ENCODE results near the gene NDUFAF7.
"Not testable (repeated sequence)": the region's sequence is repeated elsewhere in the genome, so short reads cannot be mapped to it uniquely, and the experiment has no call there.

NDUFAF7 gene

DNA sequence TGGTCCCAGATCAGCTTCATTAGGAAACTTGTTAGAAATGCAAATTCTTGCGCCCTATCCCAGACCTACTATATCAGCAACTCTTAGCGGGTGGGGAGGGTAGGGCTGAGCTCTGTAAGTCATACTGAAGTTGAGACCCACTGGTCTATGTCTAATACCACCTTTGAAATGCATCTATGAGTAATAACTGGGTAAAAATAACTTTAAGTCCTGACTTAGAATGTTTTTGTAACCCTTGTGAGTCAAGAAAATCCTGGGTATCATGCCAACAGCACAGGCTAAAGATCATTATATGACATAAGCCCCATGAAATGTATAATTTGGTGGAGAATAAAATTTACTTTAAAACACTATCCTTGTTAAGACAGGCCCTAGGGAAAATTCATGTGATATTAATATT is 51.7 kb downstream of the NDUFAF7 start:
- DNase-seq: no peak

DNA sequence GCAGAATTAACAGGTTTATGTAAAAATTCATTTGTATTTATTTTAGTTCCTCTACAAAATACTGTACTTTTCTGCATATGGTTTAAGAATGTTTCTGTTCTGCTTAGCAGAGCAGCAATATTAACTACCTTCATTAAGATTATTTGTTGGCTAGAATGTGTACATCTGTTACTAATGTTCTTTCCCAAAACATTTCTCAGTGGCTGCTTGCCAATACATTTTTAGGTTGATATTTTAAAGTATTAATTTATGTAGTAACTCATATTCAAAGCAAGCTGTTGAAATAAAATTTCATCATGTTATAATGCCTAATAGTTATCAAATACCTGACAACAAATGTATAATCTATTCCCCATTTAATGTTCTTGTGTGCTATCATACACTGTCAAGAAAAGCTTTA is 52.9 kb downstream of the NDUFAF7 start:
- DNase-seq: no peak

DNA sequence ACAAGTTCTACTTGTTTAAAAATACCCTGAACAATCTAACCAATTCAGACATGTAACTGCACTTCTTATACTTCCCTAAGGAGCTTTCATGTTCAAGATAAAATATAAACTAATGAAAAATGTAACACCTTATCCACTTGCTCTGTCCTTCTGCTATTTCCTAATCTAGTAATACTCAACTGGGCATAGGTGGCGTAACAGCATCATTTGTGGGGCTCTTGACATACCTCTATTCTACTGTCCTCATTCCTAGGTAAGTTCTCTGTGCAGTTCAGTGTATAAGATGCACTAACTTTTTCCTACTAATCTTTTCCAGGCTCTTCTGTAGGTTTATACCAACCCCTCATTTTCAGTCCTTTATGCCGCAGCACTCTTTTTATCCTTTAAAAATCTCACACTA is 56.5 kb downstream of the NDUFAF7 start:
- DNase-seq: no peak

DNA sequence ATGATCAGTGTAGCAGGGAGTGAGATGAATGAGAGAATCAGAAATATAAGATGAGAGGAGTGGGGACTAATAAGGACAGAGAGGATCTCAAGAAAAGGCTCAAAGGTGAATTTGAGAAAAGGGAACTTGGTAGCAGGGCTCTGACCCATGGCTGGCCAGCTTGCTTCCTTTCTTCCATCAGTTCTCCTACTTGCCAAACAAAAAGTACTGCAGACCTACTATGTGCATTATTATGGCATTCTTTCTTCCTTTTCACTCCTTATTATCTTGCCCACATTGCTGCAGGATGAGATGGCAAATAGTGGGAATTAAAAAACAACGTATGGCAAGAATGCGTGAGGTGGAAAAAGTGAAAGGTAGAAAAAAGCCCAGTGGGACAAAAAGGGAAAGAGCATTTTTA is 60.2 kb downstream of the NDUFAF7 start:
- DNase-seq: no peak

DNA sequence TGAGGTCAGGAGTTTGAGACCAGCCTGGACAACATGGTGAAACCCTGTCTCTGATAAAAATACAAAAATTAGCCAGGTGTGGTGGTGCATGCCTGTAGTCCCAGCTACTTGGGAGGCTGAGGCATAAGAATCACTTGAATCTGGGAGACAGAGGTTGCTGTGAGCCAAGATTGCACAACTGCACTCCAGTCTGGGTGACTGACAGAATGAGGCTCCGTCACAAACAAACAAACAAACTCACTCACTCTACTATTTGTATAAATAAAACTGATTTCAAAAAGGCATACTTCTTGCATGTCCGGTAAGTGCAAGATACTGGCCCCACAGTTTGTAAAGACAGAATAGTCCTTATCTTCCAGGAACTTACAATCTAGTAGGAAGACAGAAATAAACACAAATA is 63.4 kb downstream of the NDUFAF7 start:
- not testable (repeated sequence) for DNase-seq

DNA sequence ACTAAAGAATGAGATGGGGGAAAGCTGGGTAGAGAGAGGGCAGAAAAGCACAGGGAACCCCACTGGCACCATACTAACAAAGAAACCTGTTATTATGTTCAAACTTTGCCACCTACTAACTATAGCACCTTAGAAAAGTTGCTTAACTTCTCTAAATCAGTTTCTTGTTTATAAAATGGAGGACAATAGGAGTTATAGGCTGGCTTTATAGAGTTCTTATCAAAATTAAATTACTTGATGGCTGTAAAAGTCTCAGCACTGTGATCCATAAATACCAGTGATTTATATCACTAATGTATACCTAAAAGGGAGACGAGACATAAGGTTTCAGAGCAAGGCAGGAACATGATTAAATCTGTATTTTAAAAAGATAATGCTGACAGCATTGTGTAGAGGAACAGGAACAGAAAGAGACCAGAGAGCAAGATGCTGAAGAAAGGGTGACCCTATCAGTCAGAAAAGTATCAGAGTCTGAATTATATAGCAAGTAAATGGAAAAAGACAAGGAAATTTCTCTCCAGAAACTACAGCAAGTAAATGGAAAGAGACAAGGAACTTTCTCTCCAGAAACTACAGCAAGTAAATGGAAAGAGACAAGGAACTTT is 64.1 kb downstream of the NDUFAF7 start:
- DNase-seq: no peak

DNA sequence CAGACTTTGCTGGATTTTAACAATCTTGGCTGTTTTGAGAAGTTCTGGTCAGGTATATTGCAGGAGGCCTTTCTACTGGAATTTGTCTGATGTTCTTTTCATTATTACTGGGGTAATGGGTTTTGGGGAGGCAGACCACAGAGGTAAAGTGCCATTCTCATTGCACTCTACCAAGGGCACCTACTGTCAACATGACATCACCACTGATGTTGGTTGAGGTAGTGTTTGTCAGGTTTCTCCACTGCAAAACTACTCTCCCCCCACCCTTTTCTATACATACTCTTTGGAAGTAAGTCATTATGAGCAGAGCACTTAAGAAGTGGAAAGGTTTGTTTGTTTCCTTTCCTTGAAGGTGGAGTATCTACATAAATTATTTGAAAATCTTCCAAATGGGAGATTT is 66.2 kb downstream of the NDUFAF7 start:
- no peak for DNase-seq
